NCI-H748 (cell line): Measurements from ENCODE around the gene CIC.

Experiments used
- DNase-seq: peaks from one replicate; lab custom pipeline; 2025; ENCODE audit not compliant: unreplicated experiment; lab: John Stamatoyannopoulos, UW

CIC gene

DNA sequence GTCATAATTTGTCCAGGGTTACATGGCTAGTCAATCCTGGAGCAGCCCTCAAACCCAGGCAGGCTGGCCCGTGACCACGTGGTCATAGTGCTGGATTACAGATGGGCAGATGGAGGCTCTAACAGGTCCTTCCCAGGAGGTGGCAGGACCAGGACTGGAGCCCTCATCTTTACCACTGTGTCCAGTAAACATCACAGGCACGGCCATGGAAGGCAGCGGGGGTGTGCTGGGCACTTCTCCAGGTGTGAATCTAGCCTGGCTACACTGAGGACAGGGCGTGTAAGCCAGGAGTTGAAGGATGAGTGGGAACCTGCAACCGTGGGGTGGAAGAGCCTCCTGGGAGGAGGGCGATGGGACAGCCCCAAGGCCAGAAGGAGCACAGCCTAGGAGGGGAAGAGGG lies 6.1 kb downstream of the CIC start:
- DNase-seq = no peak

DNA sequence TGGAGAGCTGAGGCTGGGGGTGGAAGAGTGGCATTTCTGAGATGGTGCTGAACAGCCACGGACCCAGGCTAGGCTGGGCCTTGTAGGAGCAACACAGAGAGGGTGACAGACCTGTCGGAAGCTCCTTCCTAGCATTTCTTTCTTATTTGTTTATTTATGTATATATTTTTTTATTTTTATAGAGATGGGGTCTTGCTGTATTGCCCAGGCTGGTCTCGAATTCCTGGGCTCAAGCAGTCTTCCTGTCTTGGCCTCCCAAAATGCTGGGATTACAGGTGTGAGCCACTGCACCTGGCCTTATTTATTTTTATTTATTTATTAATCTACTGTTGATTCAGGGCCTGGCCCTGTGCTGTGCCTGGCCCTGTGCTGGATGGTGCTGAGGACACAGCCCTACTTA lies 6.5 kb downstream of the CIC start:
- no peak for DNase-seq

DNA sequence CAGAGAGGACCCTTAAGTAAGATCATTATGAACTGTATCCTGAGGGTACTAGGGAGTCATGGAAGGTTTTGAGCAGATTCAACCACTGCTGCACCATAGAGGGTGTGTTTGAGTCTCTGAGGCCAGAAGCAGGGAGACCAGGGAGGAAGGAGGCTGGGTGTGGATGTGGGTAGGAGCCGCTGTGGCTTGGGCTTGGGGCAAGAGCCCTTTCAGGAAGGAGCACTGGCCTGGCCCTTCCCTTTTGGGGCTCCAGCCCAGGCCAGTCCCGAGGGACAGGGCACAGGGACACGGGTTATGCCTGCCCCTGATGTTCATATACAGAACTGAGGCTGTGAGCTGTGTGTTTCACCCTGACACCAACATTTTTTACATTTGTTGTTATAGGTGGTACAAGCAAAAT lies 7.2 kb downstream of the CIC start:
- DNase-seq = no peak

DNA sequence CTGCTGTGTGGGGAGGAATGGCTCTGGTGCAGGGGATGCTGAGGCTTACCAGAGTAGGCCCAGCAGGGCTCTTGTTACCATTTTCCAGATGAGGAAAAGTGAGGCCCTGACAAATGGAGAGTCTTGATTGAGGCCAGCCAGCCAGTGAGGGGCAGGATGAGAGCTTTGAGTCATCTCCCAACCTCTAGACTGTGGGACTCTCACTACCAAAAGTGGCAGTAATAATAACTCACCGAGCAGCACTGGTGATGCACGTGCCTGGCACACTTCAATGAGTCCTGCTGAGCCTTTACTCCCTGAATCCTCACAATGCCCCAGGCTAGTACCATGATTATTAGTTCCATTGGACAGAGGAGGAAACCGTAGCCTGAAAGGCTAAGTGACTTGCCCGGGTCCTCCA lies 7.8 kb downstream of the CIC start:
- no peak for DNase-seq

DNA sequence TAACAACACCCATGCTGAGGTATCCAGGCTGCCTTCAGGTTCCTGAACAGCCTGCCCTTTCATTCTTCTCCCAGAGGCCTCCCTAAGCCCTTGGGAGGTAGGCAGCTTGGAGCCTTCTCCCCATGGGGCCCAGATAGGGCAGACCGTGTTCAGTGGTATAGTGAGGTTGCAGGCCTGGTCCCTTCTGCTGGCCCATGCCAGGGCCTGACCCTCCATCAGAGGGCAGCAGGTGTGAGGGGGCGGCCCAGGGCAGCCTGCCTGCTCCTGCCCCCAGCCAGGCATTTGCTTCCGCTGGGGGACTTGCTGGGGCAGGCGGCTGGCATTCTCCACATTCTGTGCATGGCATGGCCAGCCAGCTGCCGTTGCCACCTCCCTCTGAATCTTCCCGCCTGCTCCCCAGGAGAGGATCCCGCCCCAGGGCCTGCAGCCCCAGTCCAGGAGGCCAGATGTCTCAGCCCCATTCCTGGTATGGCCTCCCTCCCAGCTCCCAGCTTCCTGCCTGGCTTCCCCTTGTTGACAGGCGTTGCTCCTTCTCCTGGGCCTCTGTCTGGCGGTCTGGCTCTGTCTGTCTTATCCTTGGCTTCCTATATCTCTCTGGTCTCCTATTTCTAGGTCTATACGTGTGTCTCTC lies 8.9 kb downstream of the CIC start:
- no peak for DNase-seq

DNA sequence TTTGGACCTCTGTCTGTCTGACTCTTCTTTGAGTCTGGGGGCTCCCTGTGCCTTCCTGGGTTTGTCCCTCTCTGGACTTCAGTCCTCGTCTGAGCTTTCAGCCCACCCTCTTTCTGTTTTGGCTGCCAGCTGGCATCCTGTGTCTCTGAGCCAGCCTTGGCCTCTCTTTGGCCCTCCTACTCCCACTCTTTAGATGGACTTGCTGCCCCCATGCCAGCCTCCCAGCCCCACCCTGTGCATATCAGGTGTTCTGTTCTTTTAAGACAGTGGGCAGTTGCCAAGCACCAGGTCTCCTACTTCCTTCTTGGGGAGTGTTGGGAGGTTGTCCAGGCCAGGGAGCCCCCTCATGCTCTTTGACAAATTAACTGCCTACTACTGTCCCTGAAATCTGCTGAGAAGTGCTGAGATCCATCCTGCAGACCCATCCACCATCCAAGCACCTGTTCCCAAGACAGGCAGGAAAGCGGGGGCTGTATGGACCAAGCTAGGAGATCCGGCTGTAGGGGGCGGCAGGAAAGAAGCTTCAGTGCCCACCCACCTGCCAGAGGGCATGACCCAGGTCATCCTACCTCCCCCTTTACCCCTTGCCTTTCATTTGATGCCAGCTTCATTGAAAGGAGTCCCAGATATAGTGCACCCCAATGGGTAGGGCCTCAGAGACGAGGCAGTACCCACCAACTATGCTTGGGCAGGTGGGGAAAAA lies 9.6 kb downstream of the CIC start:
- DNase-seq = no peak

DNA sequence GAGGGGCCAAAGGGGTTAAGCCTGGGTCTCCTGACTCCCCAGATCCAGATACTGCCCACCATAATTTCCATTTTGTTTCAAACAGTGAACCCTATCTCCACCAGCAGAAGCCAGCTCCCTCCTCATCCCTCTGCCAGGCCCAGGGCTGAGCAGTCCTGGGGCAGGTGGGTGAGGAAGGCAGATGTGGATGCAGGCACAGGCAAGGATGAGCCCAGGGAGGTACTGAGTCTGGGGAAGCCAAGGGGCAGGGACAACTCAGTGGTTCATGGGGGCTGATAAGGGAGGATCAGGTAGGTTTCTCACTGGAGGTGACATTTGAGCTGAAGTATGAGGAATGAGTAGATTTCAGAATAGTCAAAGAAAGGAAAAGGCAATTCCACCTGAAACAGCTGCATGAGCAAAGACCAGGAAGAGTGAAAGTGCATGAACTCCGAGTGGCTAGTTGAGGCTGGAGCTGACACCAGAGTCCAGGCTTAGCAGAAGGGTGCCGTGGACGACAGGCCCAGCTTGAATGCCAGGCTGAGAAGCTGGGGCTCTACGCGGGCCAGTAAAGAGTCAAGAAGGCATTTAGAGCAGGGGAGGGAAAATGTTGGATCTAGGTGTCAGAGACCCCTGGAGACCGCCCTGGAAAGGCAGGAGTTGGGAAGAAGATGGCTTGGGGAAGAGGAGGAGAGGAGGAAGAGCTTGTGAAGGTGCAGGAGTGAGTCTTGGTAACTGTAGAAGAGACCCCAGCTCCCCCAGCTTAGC lies 10.3 kb downstream of the CIC start:
- DNase-seq = no peak

DNA sequence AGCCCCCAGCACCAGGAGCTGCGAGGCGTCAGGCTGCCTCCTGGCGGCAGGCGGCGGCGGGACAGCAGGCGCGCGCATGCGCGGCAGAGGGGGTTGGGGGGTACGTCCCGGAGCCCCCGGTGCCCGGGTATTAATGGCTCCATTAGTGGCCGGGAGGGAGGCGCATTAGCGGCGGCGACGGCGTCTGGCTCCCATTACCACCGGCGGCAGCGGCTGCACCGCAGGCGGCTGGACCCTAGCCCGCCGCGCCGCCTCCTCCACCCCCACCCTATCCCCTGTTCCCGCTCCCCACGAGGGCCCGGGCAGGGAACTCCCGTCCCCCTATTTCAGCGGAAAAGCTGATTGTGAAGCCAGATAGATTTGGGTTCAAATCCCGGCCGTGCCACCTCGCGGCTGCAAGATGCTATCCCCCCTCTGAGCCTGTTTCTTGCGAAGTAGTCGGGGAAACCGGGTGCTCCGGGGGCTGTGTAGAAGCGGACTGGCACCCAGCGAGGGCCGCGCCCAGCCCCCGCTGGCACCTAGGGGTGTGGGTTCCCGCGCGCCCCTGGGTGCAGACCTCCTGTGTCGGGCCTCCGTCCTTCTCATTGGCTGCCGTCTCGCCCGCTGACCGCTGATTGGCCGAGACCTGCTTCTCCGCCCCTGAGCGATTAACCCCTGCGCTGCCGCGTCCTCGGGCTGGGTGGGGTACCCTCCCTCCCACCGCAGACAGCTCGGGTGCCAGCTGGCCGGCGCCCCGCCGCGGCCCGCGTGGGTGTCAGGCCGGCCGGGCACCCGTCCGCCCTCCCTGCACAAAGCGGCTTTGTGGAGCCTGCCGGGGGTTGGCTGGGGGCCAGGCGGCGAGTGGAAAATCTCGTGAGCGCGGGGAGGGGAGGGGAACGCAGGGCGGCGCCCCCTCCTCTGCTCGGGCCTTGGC lies 11.1 kb downstream of the CIC start:
- DNase-seq = peak; percentile 94

DNA sequence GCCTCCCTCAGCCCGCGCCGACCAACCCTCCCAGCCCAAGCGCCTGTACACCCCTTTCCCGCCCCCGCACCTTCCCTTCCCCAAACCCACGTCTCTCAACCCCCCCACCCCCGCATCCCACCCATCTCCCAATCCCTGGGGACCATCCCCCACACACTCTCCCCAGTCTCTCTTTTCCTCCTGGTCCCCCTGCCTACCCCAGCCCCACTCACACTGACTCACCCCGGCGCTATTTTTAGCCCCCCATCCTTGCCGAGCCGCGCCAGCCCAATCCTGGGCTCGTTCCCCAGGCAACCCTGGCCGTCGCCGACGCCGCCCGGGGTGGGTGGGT lies 11.7 kb downstream of the CIC start:
- peak; percentile 66 for DNase-seq

DNA sequence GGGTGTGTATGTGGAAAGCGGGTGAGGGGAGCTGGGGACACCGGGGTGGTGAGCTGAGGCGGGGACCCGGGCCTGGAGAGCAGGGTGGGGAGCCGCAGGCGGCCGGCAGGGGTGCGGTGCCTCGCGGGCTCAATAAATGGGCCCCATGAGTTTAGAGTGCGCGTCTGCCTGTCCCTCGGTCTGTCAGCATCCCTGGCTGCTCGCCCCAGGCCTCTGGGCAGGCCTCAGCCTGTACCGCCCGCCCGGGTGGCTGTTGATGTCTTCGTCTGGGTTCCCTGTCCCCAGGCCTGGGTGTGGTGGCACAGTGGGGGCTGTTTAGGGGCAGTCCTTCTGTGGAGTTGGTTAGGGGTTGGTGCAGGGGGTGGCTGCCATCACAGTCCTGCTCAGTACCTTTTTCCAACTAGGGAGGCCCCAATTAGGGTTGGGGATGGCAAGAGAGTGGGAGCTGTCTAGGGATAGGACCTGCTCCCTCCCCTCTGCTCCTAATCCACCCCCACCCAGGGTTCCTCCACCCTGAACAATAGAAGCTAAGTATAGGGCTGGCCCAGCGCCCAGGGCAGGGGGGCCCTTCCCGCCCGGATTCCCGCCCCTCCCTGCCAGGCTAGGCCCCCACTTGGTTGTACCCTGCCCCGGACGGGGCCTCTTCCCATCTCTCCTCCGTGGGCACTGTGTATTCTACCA lies 12.2 kb downstream of the CIC start:
- DNase-seq = peak; percentile 62

DNA sequence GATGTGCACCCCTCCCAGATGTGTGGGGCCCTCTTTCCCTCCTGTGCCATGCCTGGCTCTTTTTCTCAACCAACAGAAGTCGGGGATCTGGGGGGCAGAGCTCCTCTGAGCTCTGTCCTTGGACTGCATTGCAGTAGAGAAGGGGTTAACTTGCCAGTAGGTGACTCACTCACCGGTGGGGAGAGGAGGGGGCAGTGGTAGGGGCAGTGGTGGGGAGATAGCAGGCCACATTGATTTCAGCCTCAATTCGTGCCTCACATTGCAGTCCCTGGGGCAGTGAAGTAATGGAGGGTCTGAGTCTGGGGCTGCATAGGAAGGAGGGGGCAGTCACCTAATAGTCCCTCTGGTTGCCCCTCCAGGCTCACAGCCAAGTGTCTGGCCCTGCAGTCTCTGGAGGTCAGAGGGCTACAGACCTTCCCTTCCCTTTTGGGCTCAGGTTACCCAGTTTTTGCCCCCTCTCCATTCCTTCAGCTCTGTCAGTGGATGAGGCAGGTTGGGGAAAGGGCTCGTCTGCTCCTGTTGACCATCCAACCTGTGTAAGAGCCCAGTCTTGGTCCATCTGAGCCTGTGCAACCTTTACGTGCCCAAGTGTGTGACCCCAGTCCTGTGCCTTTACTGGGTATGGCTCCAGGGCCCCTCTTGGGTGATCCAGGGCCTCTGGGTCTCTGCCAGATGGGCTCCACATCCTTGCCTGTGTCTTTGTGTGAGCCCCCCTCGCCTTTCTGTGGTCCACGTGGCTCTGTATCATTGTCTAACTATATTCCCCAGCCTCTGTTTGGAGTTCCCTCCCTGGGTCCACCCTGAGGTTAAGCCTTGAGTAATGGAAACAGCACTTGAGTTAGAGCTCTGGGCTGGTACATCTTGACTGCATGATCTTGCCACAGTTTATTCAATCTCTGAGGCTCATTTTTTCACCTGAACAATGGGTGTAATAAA lies 13.0 kb downstream of the CIC start:
- DNase-seq = no peak

DNA sequence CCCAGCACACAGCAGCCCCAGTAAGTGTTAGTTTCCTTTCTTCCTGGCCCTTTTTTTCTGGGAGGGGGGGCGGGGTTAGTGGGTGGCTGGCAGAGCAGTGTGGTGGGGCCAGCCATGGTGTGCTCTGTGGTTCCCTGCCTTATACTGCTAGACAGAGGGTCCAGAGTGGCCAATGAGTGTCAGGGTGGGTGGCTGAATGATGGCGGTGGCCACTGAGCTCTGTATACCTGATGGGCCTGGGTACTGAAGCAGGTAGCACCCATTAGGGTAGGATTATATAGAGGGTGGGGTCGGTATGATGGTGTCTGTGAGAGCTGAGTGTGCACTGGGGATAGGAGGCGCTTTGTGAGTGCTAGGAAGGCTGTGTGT lies 13.8 kb downstream of the CIC start:
- DNase-seq = no peak

DNA sequence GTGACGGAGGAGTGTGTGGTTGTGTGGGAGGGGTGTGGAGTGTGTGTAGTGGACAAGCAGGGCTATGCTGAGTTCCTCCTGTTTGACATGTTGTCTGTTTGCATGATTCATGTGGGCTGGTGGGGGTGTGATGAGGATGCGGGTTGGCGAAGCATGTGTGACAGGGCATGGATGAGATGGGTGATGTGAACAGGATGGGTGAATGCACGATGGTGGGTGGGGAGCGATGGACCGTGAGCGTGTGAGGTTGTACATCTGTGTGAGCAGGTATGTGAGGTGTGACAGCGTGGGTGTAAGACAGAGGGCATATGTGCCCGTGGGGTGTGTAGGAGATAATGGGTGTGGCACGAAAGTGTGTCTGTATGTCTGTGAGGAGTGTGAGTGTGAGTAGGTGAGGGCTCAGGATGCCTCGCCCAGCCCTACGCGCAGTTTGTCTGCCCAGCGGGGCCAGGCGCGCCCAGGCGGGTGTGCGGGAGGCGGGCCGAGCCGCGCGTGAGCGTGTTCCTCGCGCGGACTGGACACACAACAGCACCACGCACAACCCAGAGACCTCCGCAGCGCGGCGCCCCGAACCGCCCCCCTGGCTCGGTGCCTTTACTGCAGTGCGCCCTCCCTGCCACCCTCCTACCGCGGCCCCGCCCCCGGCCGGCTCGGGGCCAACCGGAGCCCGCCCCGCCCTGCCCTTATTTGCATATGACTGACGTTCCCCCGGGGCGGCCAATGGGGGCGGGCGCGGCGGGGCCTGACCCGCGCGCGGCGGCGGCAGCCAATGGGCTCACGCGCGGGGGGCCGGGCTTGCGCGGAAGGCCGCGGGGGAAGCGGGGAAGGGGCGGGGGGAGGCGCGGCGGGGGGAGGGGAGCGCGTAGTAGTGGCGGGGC lies 14.4 kb downstream of the CIC start:
- peak; percentile 98 for DNase-seq

DNA sequence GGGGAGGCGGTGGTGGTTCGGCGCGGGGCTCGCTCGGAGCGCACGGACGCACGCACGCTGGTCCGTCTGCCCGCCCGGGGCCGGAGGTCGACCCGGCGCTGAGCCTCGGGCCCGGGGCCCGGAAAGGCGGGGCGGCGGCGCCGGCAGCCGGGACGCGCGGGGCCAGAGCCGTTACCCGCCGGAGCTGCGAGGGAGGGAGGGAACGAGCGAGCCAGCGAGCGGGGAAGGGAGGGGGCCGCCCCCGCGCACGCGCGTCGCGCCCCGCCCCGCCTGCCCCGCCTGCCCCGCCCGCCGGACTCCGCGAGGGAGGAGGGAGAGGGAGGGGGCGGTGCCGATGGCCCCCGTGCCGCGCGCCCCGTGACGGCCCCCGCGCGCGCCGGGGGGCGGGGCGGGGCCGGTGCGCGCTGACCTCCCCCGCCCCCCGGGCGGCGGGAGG lies 15.0 kb downstream of the CIC start:
- peak; percentile 86 for DNase-seq

DNA sequence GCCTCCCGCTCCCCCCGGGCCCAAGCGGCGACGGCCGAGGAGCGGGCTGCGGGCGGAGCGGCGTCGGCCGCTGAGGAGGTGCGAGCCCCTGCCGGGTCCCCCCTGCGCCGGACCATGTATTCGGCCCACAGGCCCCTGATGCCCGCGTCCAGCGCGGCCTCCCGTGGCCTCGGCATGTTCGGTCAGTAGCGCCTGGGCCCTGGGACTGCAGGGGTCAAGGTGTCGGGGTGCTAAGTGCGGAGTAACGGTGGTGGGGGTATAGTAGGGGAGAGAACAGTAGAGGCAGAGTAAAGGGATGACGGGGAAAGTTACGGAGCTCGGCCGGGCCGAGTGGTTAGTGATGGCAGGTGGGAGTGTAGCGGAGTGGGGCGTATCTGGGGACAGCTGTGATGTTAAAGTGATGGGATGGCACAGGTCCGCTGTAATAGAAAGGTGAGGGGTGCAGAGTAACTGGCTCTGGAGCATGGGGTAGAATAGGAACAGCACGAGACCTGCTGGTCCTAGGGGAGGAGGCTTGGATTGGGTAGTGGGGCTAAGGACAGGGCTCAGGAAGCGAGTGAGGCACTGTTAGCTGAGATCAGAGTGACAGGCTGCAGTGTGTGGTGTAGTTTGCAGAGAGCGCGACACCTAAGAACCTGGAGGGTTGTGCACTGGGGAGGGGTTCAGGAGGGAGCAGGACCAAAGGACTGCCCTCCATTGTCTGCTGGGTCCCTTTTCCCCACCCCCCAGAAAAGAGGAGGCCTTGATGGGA lies 15.7 kb downstream of the CIC start:
- DNase-seq = peak; percentile 58

DNA sequence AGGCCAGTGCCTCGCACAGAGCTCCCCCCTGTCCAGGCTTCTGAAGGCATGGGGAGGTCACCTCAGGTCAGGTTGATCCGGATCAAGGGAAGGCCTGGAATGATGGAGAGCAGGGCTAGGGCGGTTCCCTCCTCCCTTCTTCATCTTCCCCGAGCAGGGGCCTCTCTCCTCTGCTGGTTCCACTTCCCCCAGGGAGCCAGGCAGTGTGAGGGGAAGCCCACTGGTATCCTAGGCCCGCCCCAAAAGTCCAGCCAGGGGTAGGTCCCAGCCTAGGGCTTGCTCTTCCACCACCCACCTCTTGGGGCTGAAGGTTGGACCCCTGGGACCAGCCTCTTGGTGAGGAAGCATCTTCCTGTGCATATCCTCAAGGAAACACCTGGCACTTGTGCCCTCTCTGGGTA lies 16.5 kb downstream of the CIC start:
- DNase-seq = no peak

DNA sequence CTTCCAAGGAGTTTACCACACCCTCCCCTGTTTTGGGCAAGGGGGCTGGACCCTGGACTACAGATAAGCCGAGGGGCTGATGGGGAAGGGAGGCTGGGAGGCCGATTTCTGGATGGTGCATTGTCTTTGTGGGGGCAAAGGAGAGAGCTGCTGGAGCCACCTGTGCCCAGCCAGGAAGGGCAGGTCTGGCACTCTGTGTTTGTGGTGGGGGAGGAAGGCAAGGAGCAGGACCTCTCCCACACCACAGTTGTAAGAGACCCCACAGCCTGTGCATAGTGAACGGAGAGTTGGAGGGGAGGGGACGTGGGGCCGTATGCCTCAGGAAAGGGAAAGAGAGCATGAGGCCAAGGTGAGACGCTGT lies 16.9 kb downstream of the CIC start:
- DNase-seq = no peak

DNA sequence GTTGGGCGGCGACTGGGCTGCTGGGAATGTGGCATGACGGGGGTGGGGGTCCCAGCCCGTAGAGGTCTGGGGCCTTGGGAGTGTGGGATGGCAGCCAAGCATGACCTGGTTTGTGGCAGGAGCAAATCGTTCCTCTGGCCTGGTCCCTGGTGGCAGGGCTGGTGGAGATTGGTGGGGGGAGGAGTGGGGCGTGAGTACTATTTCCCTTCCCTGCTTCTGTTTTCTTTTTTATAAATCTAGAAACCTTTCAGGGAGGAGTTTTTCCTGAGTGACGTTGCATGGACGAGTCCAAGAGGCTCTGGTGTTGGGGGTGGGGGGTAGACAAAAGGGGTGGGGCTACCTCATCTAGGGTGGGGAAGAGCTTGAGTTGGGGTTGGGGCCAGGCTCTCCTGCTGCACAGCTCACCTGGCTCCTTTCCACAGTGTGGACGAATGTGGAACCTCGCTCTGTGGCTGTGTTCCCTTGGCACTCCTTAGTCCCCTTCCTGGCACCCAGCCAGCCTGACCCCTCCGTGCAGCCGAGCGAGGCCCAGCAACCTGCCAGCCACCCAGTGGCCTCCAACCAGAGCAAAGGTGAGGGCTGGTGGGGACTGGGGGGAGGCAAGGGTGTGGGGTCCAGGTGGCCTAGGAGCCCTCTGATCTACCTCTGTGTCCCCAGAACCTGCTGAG lies 17.4 kb downstream of the CIC start:
- DNase-seq = no peak
